Measurements from ENCODE around the gene NUFIP2. TPM values are rescaled to one million over a fixed set of nuclear protein-coding genes. Genes with fewer than 3 reads are reported as not detected.

The NUFIP2 gene
- total RNA-seq, 1 donor from 2014 or later = 35.8 TPM

DNA sequence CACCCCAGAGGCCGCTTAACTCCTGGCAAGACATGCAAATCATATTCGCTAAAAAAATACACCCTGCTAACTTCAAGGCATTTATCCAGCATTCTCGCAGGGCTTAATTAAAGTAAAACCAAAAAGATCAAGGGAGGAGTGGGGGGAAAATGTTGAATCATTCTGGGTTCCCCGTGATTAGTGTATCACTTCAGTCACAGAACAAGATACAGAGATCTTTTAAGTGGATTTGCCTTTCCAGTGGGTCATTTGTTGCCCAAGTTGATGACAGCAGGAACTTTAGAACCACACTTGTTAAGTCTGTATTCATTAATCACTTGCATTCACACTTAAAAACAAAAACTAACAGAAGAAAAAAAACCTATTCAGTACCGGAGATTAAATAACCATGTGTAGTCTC lies 30.0 kb downstream of the NUFIP2 start:
- DNase-seq (ENCODE audit: low read depth) = no peak
- no peaks in the 10 kb centered on the region for H3K27me3 ChIP-seq (ENCODE audit: control insufficient read depth, insufficient read depth, low read length)
- no peaks in the 10 kb centered on the region for H3K36me3 ChIP-seq (ENCODE audit: control insufficient read depth, insufficient read depth, low read length)
- TF ChIP-seq, protein P1, sequence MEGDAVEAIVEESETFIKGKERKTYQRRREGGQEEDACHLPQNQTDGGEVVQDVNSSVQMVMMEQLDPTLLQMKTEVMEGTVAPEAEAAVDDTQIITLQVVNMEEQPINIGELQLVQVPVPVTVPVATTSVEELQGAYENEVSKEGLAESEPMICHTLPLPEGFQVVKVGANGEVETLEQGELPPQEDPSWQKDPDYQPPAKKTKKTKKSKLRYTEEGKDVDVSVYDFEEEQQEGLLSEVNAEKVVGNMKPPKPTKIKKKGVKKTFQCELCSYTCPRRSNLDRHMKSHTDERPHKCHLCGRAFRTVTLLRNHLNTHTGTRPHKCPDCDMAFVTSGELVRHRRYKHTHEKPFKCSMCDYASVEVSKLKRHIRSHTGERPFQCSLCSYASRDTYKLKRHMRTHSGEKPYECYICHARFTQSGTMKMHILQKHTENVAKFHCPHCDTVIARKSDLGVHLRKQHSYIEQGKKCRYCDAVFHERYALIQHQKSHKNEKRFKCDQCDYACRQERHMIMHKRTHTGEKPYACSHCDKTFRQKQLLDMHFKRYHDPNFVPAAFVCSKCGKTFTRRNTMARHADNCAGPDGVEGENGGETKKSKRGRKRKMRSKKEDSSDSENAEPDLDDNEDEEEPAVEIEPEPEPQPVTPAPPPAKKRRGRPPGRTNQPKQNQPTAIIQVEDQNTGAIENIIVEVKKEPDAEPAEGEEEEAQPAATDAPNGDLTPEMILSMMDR (IDR thresholded peaks at IDR 0.05; ENCODE audit: insufficient read depth, low read length, poor library complexity, severe bottlenecking) = no peak
- H3K4me3 ChIP-seq (ENCODE audit: low read depth, low read length) = no peak overlapping the region

DNA sequence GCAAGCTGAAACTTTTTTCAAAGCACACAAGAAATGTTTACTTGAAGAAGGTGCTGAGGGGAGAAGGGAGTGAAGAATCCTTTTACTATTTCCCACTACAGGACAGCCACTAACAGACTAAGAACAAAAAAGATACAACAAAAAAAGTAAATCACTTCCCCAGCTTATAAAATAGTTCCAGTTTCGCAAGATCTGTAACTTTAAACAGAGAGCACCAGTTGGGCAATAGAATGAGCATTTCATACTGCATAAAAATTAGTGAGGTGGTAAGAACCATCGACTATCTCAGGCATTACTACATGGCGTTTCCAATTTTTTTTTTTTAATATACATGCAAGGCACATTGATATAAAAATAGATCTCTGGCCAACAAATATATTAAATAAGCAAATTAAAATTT lies 36.2 kb downstream of the NUFIP2 start:
- no peak overlapping the region for H3K4me3 ChIP-seq (ENCODE audit: low read depth, low read length)
- TF ChIP-seq, protein P1 (IDR thresholded peaks at IDR 0.05; ENCODE audit: insufficient read depth, low read length, poor library complexity, severe bottlenecking) = no peak
- H3K36me3 ChIP-seq (ENCODE audit: control insufficient read depth, insufficient read depth, low read length) = no peaks in the 10 kb centered on the region
- H3K27me3 ChIP-seq (ENCODE audit: control insufficient read depth, insufficient read depth, low read length) = no peaks in the 10 kb centered on the region
- DNase-seq (ENCODE audit: low read depth) = no peak

DNA sequence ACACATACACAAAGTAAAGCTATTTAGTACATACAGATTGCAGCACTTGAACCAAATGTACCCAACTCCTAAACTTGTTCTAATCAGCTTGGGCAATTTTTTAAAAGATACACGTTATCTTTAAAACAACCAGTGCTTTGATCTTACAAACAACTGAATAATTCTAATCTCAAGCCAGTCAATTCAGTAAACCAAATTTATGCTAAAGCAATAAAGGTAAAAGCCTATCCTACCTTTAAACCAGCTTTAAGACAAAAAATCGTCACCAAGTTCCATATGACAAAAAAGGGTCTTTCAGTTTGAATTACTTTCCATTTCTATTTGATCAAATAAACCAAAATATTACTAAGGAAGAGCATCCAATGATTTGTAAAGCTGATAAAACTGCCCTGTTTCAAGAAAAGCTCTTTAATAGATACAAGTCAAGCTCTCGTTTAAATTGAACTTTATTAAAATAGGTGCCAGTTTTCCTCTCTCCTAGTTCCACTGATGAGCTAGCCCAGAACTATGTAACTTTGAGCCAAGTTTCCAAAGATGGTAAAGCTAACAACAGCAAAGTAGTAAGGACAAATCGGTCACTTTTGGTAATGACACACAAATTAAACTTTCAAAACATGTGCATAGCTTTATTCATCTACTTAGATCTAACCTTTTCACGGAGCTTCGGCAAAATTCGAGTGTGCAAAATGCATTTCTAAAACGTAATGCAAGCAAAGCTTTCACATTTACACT lies 37.0 kb downstream of the NUFIP2 start:
- no peak for DNase-seq (ENCODE audit: low read depth)
- H3K36me3 ChIP-seq (ENCODE audit: control insufficient read depth, insufficient read depth, low read length) = no peaks in the 10 kb centered on the region
- H3K4me3 ChIP-seq (ENCODE audit: low read depth, low read length) = no peak overlapping the region
- TF ChIP-seq, protein P1 (IDR thresholded peaks at IDR 0.05; ENCODE audit: insufficient read depth, low read length, poor library complexity, severe bottlenecking) = no peak
- no peaks in the 10 kb centered on the region for H3K27me3 ChIP-seq (ENCODE audit: control insufficient read depth, insufficient read depth, low read length)

DNA sequence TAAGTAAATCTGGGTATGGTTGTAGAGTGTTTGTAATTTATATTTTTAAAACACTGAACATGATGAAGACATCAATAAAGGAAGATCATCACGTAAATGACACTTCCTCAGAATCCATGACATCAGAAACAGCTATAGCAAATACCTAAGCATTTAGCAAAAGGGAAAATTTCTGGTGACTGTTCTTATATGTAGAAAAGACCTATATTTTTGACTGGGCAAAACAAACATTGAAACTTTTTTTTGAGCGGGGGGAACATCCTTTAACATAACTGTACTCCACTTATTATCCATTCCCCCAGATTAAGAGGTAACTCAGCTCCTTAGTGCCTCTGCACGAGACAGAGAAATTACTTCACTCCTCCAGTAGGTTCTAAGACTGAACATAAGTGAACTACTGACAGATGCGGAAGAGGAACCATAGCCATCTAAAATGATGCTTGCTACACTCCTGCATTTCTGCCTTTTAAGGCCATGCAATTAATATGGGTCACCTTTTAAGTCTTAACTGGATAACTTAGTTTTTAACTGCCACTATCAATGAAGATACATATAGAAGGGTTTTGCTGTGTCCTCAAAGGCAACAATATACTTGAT lies 37.9 kb downstream of the NUFIP2 start:
- no peak overlapping the region for H3K4me3 ChIP-seq (ENCODE audit: low read depth, low read length)
- no peak for DNase-seq (ENCODE audit: low read depth)
- H3K36me3 ChIP-seq (ENCODE audit: control insufficient read depth, insufficient read depth, low read length) = no peaks in the 10 kb centered on the region
- H3K27me3 ChIP-seq (ENCODE audit: control insufficient read depth, insufficient read depth, low read length) = no peaks in the 10 kb centered on the region
- TF ChIP-seq, protein P1 (IDR thresholded peaks at IDR 0.05; ENCODE audit: insufficient read depth, low read length, poor library complexity, severe bottlenecking) = no peak

DNA sequence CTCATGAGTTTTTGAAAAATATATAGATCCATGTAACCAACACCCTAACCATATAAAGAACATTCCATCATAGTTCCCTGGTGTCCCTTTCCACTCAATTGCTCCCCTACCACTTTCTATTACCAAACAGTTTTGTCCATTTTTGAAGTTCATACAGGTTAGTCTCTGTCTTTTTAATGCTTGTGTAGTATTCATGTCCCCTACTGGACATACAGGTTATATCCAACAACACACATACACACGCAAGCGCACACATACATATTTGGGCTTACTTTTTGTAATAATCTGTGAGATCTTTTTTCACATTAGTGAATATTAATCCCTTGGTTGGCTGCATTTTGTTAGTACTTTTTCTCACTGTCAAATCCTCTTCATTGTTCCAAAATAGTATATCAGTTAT lies 40.9 kb downstream of the NUFIP2 start:
- no peaks in the 10 kb centered on the region for H3K27me3 ChIP-seq (ENCODE audit: control insufficient read depth, insufficient read depth, low read length)
- H3K36me3 ChIP-seq (ENCODE audit: control insufficient read depth, insufficient read depth, low read length) = no peaks in the 10 kb centered on the region
- DNase-seq (ENCODE audit: low read depth) = no peak
- TF ChIP-seq, protein P1 (IDR thresholded peaks at IDR 0.05; ENCODE audit: insufficient read depth, low read length, poor library complexity, severe bottlenecking) = no peak
- no peak overlapping the region for H3K4me3 ChIP-seq (ENCODE audit: low read depth, low read length)

All from kidney epithelial cell (primary cell).